Thoracic aorta (tissue), 2 donors: ENCODE results near the gene DMD. TPM values are rescaled to one million over a fixed set of nuclear protein-coding genes. Genes with fewer than 3 reads are reported as not detected.
"Not testable (repeated sequence)": the region's sequence is repeated elsewhere in the genome, so short reads cannot be mapped to it uniquely, and the experiment has no call there.

Source experiments
- ATAC-seq: fragments of 150-250 bp; one replicate; pipeline ENCODE4 v1.8.0; 2017; ENCODE audit warnings: low read depth; ENCODE audit not compliant: insufficient number of reproducible peaks, low FRiP score
- DNase-seq: peaks from one replicate; pipeline ENCODE4 v3.0.0-alpha.2; 2020; ENCODE audit warnings: low spot score
- H3K27ac ChIP-seq, 2 donors: fragments of 200-600 bp; sonication (generic); 1 replicate in 1 of 2; 2 replicates in 1 of 2; pipeline ENCODE4 v1.5.1; 2016; ENCODE audit warnings: mild to moderate bottlenecking in 2 of 2, moderate library complexity in 2 of 2
- H3K27me3 ChIP-seq: fragments of 200-600 bp; sonication (generic); replicated peaks from 2 replicates; pipeline ENCODE4 v1.6.0; 2016; ENCODE audit warnings: mild to moderate bottlenecking; ENCODE audit not compliant: insufficient read depth
- H3K36me3 ChIP-seq: fragments of 200-600 bp; sonication (generic); one replicate; pipeline ENCODE4 v1.5.1; 2016
- H3K4me1 ChIP-seq, 2 donors: fragments of 200-600 bp; sonication (generic); 1 replicate in 1 of 2; 2 replicates in 1 of 2; pipeline versions ENCODE4 v1.5.1 to v1.6.0; 2016; ENCODE audit warnings: low read depth in 2 of 2, mild to moderate bottlenecking in 1 of 2; ENCODE audit not compliant: control insufficient read depth in 1 of 2
- H3K4me3 ChIP-seq: fragments of 200-600 bp; sonication (generic); 2 replicates; pipeline ENCODE4 v1.5.1; 2016; ENCODE audit warnings: mild to moderate bottlenecking
- H3K9me3 ChIP-seq: fragments of 200-600 bp; sonication (generic); 2 replicates; pipeline ENCODE4 v1.5.1; 2016
- CTCF ChIP-seq: fragments of 200-600 bp; sonication (generic); IDR thresholded peaks from one replicate; pipeline ENCODE4 v1.5.1; 2019; ENCODE audit warnings: antibody characterized with exemption
- total RNA-seq, 2 donors: library from RNA; depleted of rRNA; stranded (reverse); fragments of >200 nt; gene quantifications; one replicate each; pipeline versions ENCODE4 v1.1.0 to v1.2.3, GENCODE V29; 2016

The DMD gene
- total RNA-seq, 2 donors from 2014 or later: 224 to 233 TPM

DNA sequence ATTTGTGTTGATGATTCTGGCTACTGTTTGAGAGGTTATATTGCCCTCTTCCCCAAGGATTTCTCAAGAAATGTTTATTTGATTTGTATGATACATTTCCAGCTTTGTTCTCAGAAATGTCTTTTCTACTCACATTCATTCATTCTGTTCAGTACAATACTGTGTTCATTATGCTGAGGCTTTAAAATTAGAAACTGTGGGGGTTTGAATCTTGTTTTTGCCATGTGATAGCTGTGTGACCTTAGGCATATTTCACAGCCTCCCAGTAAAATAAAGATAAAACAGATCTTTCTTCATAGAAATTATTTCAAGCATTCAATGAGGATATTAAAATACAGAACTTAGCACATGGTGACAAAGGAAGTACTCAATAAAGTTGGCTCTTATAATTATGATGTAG lies 123.9 kb downstream of the DMD start:
- H3K9me3 ChIP-seq: no peaks in the 10 kb centered on the region
- TF ChIP-seq CTCF: no peak
- no peaks in the 10 kb centered on the region for H3K36me3 ChIP-seq
- peaks cover 4 to 20% of the 10 kb centered on the region in 2 donors for H3K4me1 ChIP-seq
- no peak overlapping the region for H3K4me3 ChIP-seq
- H3K27me3 ChIP-seq: no peaks in the 10 kb centered on the region
- ATAC-seq (no peak), DNase-seq (no peak)
- H3K27ac ChIP-seq: no peak overlapping the region

DNA sequence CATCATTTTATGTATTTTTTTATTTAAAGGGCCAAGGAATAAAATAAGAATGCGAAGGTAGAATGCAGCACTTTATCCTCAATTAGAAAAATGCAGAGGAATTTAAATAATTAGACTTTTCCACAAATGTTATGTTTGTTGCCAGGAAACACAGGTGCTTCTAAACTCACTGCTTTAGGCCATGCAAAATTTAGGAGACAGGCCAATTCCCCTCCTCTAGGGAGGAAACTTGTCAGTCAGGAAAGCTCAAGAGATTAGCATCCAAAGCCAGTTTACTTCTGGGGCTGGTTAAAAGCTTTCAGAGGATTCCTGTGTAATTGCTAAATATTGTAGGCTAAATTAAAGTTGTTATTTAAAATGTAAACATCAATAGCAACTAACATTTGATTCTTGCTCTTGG lies 124.5 kb downstream of the DMD start:
- H3K9me3 ChIP-seq: no peaks in the 10 kb centered on the region
- H3K4me3 ChIP-seq: no peak overlapping the region
- DNase-seq (no peak), ATAC-seq (no peak)
- no peaks in the 10 kb centered on the region for H3K27me3 ChIP-seq
- peaks cover 5 to 22% of the 10 kb centered on the region in 2 donors for H3K4me1 ChIP-seq
- no peak overlapping the region for H3K27ac ChIP-seq
- H3K36me3 ChIP-seq: no peaks in the 10 kb centered on the region
- no peak for TF ChIP-seq CTCF

DNA sequence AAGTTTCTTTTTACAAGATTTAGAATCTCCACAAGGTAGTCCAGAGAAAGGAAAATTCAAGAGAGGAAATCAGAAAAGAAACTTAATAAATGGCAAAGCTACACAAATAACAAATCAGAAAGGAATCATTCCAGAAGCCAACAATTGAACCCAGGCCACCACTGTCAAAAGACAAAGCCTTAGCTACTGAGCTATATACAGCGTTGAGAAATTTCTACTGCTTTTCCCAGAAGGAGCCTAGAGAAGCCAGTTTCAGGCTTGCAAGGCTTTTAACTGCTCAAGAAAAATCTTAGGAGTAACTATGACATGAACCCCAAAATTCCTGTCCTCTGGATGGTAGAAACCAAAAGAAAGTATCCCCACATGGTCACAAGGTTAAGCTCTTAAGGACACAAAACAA lies 129.0 kb downstream of the DMD start:
- Histone ChIP-seq H3K27ac (no peak overlapping the region), H3K27me3 (no peaks in the 10 kb centered on the region), H3K36me3 (no peaks in the 10 kb centered on the region), H3K4me1 (peaks cover 9 to 29% of the 10 kb centered on the region in 2 donors), H3K4me3 (no peak overlapping the region), H3K9me3 (no peaks in the 10 kb centered on the region)
- DNase-seq (no peak), ATAC-seq (no peak)
- no peak for TF ChIP-seq CTCF

GRCh38 chrX:33078273-33078672 lies 133.1 kb downstream of the DMD start:
- H3K27ac ChIP-seq: no peak overlapping the region

GRCh38 chrX:33073660-33074059 lies 137.7 kb downstream of the DMD start:
- not testable (repeated sequence) for ATAC-seq, H3K4me3 ChIP-seq, H3K36me3 ChIP-seq, H3K9me3 ChIP-seq, DNase-seq, H3K27me3 ChIP-seq, H3K27ac ChIP-seq, H3K4me1 ChIP-seq

More at GRCh38 chrX:33078273-33078672, 133.1 kb downstream of the DMD start:
- Histone ChIP-seq H3K36me3 (no peaks in the 10 kb centered on the region), H3K4me3 (no peak overlapping the region), H3K4me1 (peaks cover 5 to 18% of the 10 kb centered on the region in 2 donors), H3K27me3 (no peaks in the 10 kb centered on the region), H3K9me3 (no peaks in the 10 kb centered on the region)
- TF ChIP-seq CTCF: no peak
- no peak for DNase-seq
- no peak for ATAC-seq

GRCh38 chrX:33065415-33065814 lies 145.9 kb downstream of the DMD start:
- no peak overlapping the region for H3K4me3 ChIP-seq
- H3K27ac ChIP-seq: no peak overlapping the region
- peaks cover 0 to 15% of the 10 kb centered on the region in 2 donors for H3K4me1 ChIP-seq
- DNase-seq (no peak), ATAC-seq (no peak)
- no peak for TF ChIP-seq CTCF
- H3K27me3 ChIP-seq: no peaks in the 10 kb centered on the region
- H3K9me3 ChIP-seq: no peaks in the 10 kb centered on the region
- H3K36me3 ChIP-seq: no peaks in the 10 kb centered on the region
